ENCODE measurements around the gene OAS2.

- TF ChIP-seq CTCF (IDR thresholded peaks at IDR 0.05; ENCODE audit: insufficient read depth, low read length, poor library complexity, severe bottlenecking) (no peak), EZH2phosphoT487 (conservative IDR thresholded peaks at IDR 0.05; ENCODE audit: low read length) (no peak)
These were observed 49.4 kb downstream of the OAS2 start for GRCh38 chr12:113027726-113028125.

All from SU-DHL-6 (cell line).